K562 (cell line): ENCODE data around the gene ZNF628. TPM values are rescaled to one million over a fixed set of nuclear protein-coding genes. Genes with fewer than 3 reads are reported as not detected.

ENCODE experiments used
- C11orf30 ChIP-seq: fragments of 450-650 bp; IDR thresholded peaks from 2 replicates; pipeline ENCODE4 v1.6.1; 2016; ENCODE audit warnings: low read depth, mild to moderate bottlenecking
- CEBPZ ChIP-seq: fragments of 150-350 bp; IDR thresholded peaks from 2 replicates; pipeline ENCODE4 v1.6.1; 2014; ENCODE audit warnings: low read depth, mild to moderate bottlenecking, low read length, borderline replicate concordance
- CHD2 ChIP-seq: IDR thresholded peaks from 2 replicates; pipeline ENCODE4 v1.6.1; 2011; ENCODE audit warnings: low read depth, low read length
- CSDE1 ChIP-seq, 2 experiments: fragments of 450-650 bp; IDR thresholded peaks; 2 replicates each; pipeline ENCODE4 v1.6.1; 2016; ENCODE audit warnings: mild to moderate bottlenecking in 1 of 2
- CTBP1 ChIP-seq: fragments of 450-650 bp; IDR thresholded peaks from 2 replicates; pipeline ENCODE4 v1.6.1; 2016; ENCODE audit warnings: borderline replicate concordance
- ELF4 ChIP-seq: fragments of 450-650 bp; formaldehyde crosslinking; IDR thresholded peaks from 2 replicates; pipeline ENCODE4 v1.4.0; 2022; ENCODE audit warnings: missing genetic modification characterization
- ETS1 ChIP-seq: conservative IDR thresholded peaks from 2 replicates; pipeline ENCODE4 v1.6.1; 2011; ENCODE audit warnings: low read depth, mild to moderate bottlenecking, low read length; ENCODE audit not compliant: control insufficient read depth
- GATAD2A ChIP-seq: fragments of 450-650 bp; IDR thresholded peaks from 2 replicates; pipeline ENCODE4 v1.6.1; 2017
- GATAD2B ChIP-seq: fragments of 450-650 bp; IDR thresholded peaks from 2 replicates; pipeline ENCODE4 v1.6.1; 2017; ENCODE audit warnings: mild to moderate bottlenecking, borderline replicate concordance
- LCOR ChIP-seq: sonication (generic); formaldehyde crosslinking; IDR thresholded peaks from 2 replicates; pipeline ENCODE4 v1.8.0; 2022; ENCODE audit warnings: mild to moderate bottlenecking, missing genetic modification reagents
- MCM7 ChIP-seq, 2 experiments: fragments of 450-650 bp; IDR thresholded peaks; 2 replicates each; pipeline ENCODE4 v1.6.1; 2016 to 2018
- MEF2D ChIP-seq: conservative IDR thresholded peaks from 2 replicates; pipeline ENCODE4 v1.6.1; 2016; ENCODE audit warnings: low read depth, missing genetic modification characterization, missing compliant biosample characterization
- MTA3 ChIP-seq: fragments of 450-650 bp; formaldehyde crosslinking; IDR thresholded peaks from 2 replicates; pipeline ENCODE4 v1.6.1; 2017; ENCODE audit warnings: mild to moderate bottlenecking, borderline replicate concordance
- NR3C1 ChIP-seq: sonication (generic); formaldehyde crosslinking; IDR thresholded peaks from 2 replicates; pipeline ENCODE4 v1.8.1; 2022; ENCODE audit warnings: missing genetic modification reagents
- PHTF2 ChIP-seq: fragments of 250-450 bp; sonication (Bioruptor Pico); IDR thresholded peaks from 2 replicates; pipeline ENCODE4 v1.5.0; 2021; ENCODE audit warnings: mild to moderate bottlenecking
- PREB ChIP-seq: sonication (generic); formaldehyde crosslinking; IDR thresholded peaks from 2 replicates; pipeline ENCODE4 v1.8.1; 2023; ENCODE audit warnings: mild to moderate bottlenecking, missing genetic modification reagents
- RNF219 ChIP-seq: fragments of 250-450 bp; sonication (Bioruptor Pico); IDR thresholded peaks from 2 replicates; pipeline ENCODE4 v1.5.0; 2022; ENCODE audit warnings: mild to moderate bottlenecking
- SMARCA4 ChIP-seq: fragments of 450-650 bp; IDR thresholded peaks from 2 replicates; pipeline ENCODE4 v1.6.1; 2016
- ZC3H4 ChIP-seq: sonication (generic); formaldehyde crosslinking; IDR thresholded peaks from 2 replicates; pipeline ENCODE4 v1.9.0; 2021; ENCODE audit warnings: missing genetic modification reagents, borderline replicate concordance
- ZNF57 ChIP-seq: fragments of 450-650 bp; formaldehyde crosslinking; IDR thresholded peaks from 2 replicates; pipeline ENCODE4 v1.4.0; 2020; ENCODE audit warnings: mild to moderate bottlenecking, moderate library complexity
- ZNF583 ChIP-seq: fragments of 250-450 bp; sonication (Bioruptor Pico); IDR thresholded peaks from 2 replicates; pipeline ENCODE4 v1.4.0; 2020
- polyA plus RNA-seq, 8 experiments: library from polyadenylated mRNA; depleted of rRNA in 4 of 8; stranded (reverse) in 5 of 8; unstranded in 3 of 8; fragments of >200 nt; fragmentation: Nextera tagmentation in 2 of 8; fragmentation: Illumina TruSeq in 1 of 8; extraction: Ambion mirVana in 2 of 8; extraction: Trizol in 1 of 8; gene quantifications; 2 replicates each; pipeline versions ENCODE4 v1.2.1 to v1.2.3, GENCODE V29; 2011 to 2014; ENCODE audit warnings: inconsistent platforms in 1 of 8, missing spikeins in 1 of 8
- total RNA-seq, 7 experiments: library from RNA; depleted of rRNA in 6 of 7; stranded (reverse); fragments of >200 nt in 6 of 7; fragmentation: Illumina TruSeq in 2 of 7; extraction: Trizol in 2 of 7; gene quantifications; 2 replicates each; pipeline versions ENCODE4 v1.2.1 to v1.2.3, GENCODE V29; 2011 to 2021; ENCODE audit warnings: low replicate concordance in 1 of 7

Gene ZNF628
- total and polyA plus RNA-seq, 9 of the 15 experiments (the other 6 are each of a cell fraction or from before 2014, with no cell fraction given) = 0.13 to 13.6 (median 2.2) TPM; not detected in 3

- TF ChIP-seq ETS1 (peak; percentile 73), CHD2 (peak; percentile 83), C11orf30 (peak; percentile 68), MTA3 (peak; percentile 79; the same call in 1 of the 2 replicates), GATAD2B (no peak), ELF4 (CRISPR knock-in tag) (no peak; the same call in 1 of the 2 replicates), SMARCA4 (0 out of 2 replicates have a peak, but pooled peaks have one; percentile 59), CTBP1 (peak; percentile 11; the same call in 1 of the 2 replicates), CSDE1 (IDR thresholded peaks at IDR 0.05) (peak in 1 of 2 experiments; percentile 43; a peak in 1 of 4 replicates), NR3C1 (CRISPR knock-in tag) (no peak), ZC3H4 (CRISPR knock-in tag) (no peak), ZNF57 (CRISPR knock-in tag) (no peak), MCM7 (IDR thresholded peaks at IDR 0.05) (no peak), LCOR (CRISPR knock-in tag) (no peak), ZNF583 (CRISPR knock-in tag) (0 out of 2 replicates have a peak, but pooled peaks have one; percentile 45), PREB (CRISPR knock-in tag) (no peak), RNF219 (CRISPR knock-in tag) (no peak), PHTF2 (CRISPR knock-in tag) (no peak), MEF2D (tag) (0 out of 2 replicates have a peak, but pooled peaks have one; percentile 41), GATAD2A (no peak), CEBPZ (peak; percentile 93)
These were observed 15.0 kb upstream of the ZNF628 start, which contains the start of gene ISOC2 (continued) for GRCh38 chr19:55461259-55461973.
